ENCODE measurements around the gene FGF11. TPM values are rescaled to one million over a fixed set of nuclear protein-coding genes. Genes with fewer than 3 reads are reported as not detected.

FGF11 gene
- total and polyA plus RNA-seq, 2 experiments from 2014 or later: 50.4 to 51.9 TPM

GRCh38 chr17:7427549-7427948 lies 11.8 kb upstream of the FGF11 start:
- H3K27me3 ChIP-seq: no peaks in the 10 kb centered on the region
- H3K27ac ChIP-seq: no peak overlapping the region
- no peak overlapping the region for H3K4me3 ChIP-seq
- TF ChIP-seq, protein P1, sequence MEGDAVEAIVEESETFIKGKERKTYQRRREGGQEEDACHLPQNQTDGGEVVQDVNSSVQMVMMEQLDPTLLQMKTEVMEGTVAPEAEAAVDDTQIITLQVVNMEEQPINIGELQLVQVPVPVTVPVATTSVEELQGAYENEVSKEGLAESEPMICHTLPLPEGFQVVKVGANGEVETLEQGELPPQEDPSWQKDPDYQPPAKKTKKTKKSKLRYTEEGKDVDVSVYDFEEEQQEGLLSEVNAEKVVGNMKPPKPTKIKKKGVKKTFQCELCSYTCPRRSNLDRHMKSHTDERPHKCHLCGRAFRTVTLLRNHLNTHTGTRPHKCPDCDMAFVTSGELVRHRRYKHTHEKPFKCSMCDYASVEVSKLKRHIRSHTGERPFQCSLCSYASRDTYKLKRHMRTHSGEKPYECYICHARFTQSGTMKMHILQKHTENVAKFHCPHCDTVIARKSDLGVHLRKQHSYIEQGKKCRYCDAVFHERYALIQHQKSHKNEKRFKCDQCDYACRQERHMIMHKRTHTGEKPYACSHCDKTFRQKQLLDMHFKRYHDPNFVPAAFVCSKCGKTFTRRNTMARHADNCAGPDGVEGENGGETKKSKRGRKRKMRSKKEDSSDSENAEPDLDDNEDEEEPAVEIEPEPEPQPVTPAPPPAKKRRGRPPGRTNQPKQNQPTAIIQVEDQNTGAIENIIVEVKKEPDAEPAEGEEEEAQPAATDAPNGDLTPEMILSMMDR (IDR thresholded peaks at IDR 0.05; ENCODE audit: low read depth, low read length): no peak
- no peaks in the 10 kb centered on the region for H3K4me1 ChIP-seq (ENCODE audit: low read depth)
- no peak for DNase-seq (ENCODE audit: low read depth in 1 of 2, low spot score in 1 of 2)
- H3K9me3 ChIP-seq (ENCODE audit: low read depth): no peaks in the 10 kb centered on the region
- H3K36me3 ChIP-seq: no peaks in the 10 kb centered on the region

- no peak for DNase-seq (ENCODE audit: low read depth in 1 of 2, low spot score in 1 of 2)
- no peak within 1 kb of the TSS for H3K27ac ChIP-seq
- H3K36me3 ChIP-seq: no peaks in the 10 kb centered on the region
- no peaks in the 10 kb centered on the region for H3K4me1 ChIP-seq (ENCODE audit: low read depth)
- TF ChIP-seq, protein P1 (IDR thresholded peaks at IDR 0.05; ENCODE audit: low read depth, low read length): no peak
- H3K4me3 ChIP-seq: no peak within 1 kb of the TSS
- no peaks in the 10 kb centered on the region for H3K9me3 ChIP-seq (ENCODE audit: low read depth)
- H3K27me3 ChIP-seq: no peaks in the 10 kb centered on the region
Observed at GRCh38 chr17:7428557-7428956, 10.8 kb upstream of the FGF11 start, which contains the start of gene SPEM3. Gene SPEM3 (plus strand): TSS chr17:7428857. CDS start chr17:7428903, 46 bp downstream.

DNA sequence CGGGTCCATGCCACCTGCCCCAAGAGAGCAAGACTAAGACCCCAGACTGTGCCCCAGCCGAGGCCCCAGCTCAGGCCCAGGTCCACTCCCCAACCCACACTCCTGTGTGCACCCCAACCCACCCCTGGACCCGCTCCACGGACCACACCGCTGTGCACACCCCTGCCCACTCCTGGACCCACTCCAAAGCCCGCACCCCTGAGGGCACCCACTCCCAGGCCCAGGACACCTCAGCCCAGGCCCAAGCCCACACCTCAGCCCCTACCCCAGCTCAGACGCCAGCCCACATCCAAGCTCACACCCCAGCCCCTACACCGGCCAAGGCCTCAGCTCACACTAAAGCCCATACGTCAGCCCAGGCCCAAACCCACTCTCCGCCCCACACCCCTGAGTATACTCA lies 9.6 kb upstream of the FGF11 start:
- TF ChIP-seq, protein P1 (IDR thresholded peaks at IDR 0.05; ENCODE audit: low read depth, low read length): no peak
- Histone ChIP-seq H3K27ac (no peak overlapping the region), H3K27me3 (no peaks in the 10 kb centered on the region), H3K4me1 (ENCODE audit: low read depth) (no peaks in the 10 kb centered on the region), H3K4me3 (no peak overlapping the region), H3K9me3 (ENCODE audit: low read depth) (no peaks in the 10 kb centered on the region), H3K36me3 (no peaks in the 10 kb centered on the region)
- no peak for DNase-seq (ENCODE audit: low read depth in 1 of 2, low spot score in 1 of 2)

GRCh38 chr17:7431231-7431630 lies 8.1 kb upstream of the FGF11 start:
- Histone ChIP-seq H3K9me3 (ENCODE audit: low read depth) (no peaks in the 10 kb centered on the region), H3K36me3 (no peaks in the 10 kb centered on the region), H3K27ac (no peak overlapping the region), H3K4me1 (ENCODE audit: low read depth) (no peaks in the 10 kb centered on the region), H3K27me3 (no peaks in the 10 kb centered on the region), H3K4me3 (no peak overlapping the region)
- TF ChIP-seq, protein P1 (IDR thresholded peaks at IDR 0.05; ENCODE audit: low read depth, low read length): no peak
- no peak for DNase-seq (ENCODE audit: low read depth in 1 of 2, low spot score in 1 of 2)

- H3K9me3 ChIP-seq (ENCODE audit: low read depth): no peaks in the 10 kb centered on the region
Observed at GRCh38 chr17:7432296-7432695, 7.0 kb upstream of the FGF11 start.

More at GRCh38 chr17:7432296-7432695, 7.0 kb upstream of the FGF11 start:
- TF ChIP-seq, protein P1 (IDR thresholded peaks at IDR 0.05; ENCODE audit: low read depth, low read length): no peak
- Histone ChIP-seq H3K27me3 (no peaks in the 10 kb centered on the region), H3K4me1 (ENCODE audit: low read depth) (peaks cover 2% of the 10 kb centered on the region), H3K36me3 (no peaks in the 10 kb centered on the region), H3K27ac (no peak overlapping the region), H3K4me3 (no peak overlapping the region)
- no peak for DNase-seq (ENCODE audit: low read depth in 1 of 2, low spot score in 1 of 2)
